ENCODE results near the gene CNTN5. TPM values are rescaled to one million over a fixed set of nuclear protein-coding genes. Genes with fewer than 3 reads are reported as not detected.
A peak's percentile ranks its signal among the peaks of the same experiment; 100 is the strongest.

Gene CNTN5
- total RNA-seq, 1 donor from 2014 or later: 1.6 TPM

- TF ChIP-seq CTCF (IDR thresholded peaks at IDR 0.05; ENCODE audit: partially characterized antibody, unreplicated experiment): no peak
- no peaks in the 10 kb centered on the region for H3K36me3 Mint-ChIP-seq (ENCODE audit: unreplicated experiment)
- H3K4me3 Mint-ChIP-seq (ENCODE audit: unreplicated experiment): no peak overlapping the region
- H3K27ac Mint-ChIP-seq (ENCODE audit: unreplicated experiment): no peak overlapping the region
- H3K27me3 Mint-ChIP-seq (ENCODE audit: unreplicated experiment): no peaks in the 10 kb centered on the region
- no peaks in the 10 kb centered on the region for H3K9me3 Mint-ChIP-seq (ENCODE audit: unreplicated experiment)
- DNase-seq: peak; percentile 28
- no peaks in the 10 kb centered on the region for H3K4me1 Mint-ChIP-seq (ENCODE audit: low read depth, unreplicated experiment)
Observed at GRCh38 chr11:99537681-99538080, 516.9 kb downstream of the CNTN5 start.

- TF ChIP-seq CTCF (IDR thresholded peaks at IDR 0.05; ENCODE audit: partially characterized antibody, unreplicated experiment): no peak
- Mint-ChIP-seq H3K4me3 (ENCODE audit: unreplicated experiment) (no peak overlapping the region), H3K27me3 (ENCODE audit: unreplicated experiment) (no peaks in the 10 kb centered on the region), H3K4me1 (ENCODE audit: low read depth, unreplicated experiment) (no peaks in the 10 kb centered on the region), H3K36me3 (ENCODE audit: unreplicated experiment) (no peaks in the 10 kb centered on the region), H3K9me3 (ENCODE audit: unreplicated experiment) (no peaks in the 10 kb centered on the region), H3K27ac (ENCODE audit: unreplicated experiment) (no peak overlapping the region)
- DNase-seq: no peak
Observed at GRCh38 chr11:99545616-99546015, 524.9 kb downstream of the CNTN5 start.

- Mint-ChIP-seq H3K9me3 (ENCODE audit: unreplicated experiment) (no peaks in the 10 kb centered on the region), H3K4me3 (ENCODE audit: unreplicated experiment) (no peak overlapping the region), H3K36me3 (ENCODE audit: unreplicated experiment) (no peaks in the 10 kb centered on the region), H3K27me3 (ENCODE audit: unreplicated experiment) (no peaks in the 10 kb centered on the region), H3K27ac (ENCODE audit: unreplicated experiment) (no peak overlapping the region), H3K4me1 (ENCODE audit: low read depth, unreplicated experiment) (no peaks in the 10 kb centered on the region)
- TF ChIP-seq CTCF (IDR thresholded peaks at IDR 0.05; ENCODE audit: partially characterized antibody, unreplicated experiment): no peak
- DNase-seq: no peak
Observed at GRCh38 chr11:99548264-99548663, 527.5 kb downstream of the CNTN5 start.

DNA sequence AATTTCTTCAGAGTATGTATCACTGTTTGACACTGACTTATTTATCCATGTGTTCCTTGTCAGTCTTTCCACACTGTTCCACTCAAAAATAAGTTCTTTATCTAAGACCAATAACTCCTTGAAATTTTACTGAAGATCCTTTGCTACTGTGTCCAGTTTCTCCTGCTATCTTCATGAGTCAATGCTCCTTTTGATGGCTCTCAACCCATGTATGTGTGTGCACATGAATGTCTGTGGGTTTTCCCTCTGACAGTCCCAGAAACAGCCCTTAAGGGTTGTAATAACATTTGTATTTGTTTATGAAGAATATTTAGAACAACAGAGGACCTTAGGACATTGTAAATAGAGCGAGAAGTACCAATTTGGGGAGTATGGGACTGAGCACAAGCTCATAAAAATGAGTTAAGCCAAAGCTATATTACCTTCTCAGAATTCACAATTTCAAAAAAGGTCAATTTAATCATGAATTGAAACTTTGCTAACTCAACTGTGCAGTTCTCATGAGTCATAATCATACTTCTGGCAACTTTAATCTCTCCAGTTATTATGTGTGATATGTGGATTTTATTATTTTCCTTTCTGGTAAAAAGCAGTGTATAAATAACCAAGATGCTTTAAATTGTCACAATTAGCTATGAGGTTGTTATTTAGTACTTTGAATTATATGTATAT lies 533.6 kb downstream of the CNTN5 start:
- H3K36me3 Mint-ChIP-seq (ENCODE audit: unreplicated experiment): no peaks in the 10 kb centered on the region
- no peak overlapping the region for H3K27ac Mint-ChIP-seq (ENCODE audit: unreplicated experiment)
- TF ChIP-seq CTCF (IDR thresholded peaks at IDR 0.05; ENCODE audit: partially characterized antibody, unreplicated experiment): no peak
- no peaks in the 10 kb centered on the region for H3K9me3 Mint-ChIP-seq (ENCODE audit: unreplicated experiment)
- no peaks in the 10 kb centered on the region for H3K27me3 Mint-ChIP-seq (ENCODE audit: unreplicated experiment)
- no peak overlapping the region for H3K4me3 Mint-ChIP-seq (ENCODE audit: unreplicated experiment)
- H3K4me1 Mint-ChIP-seq (ENCODE audit: low read depth, unreplicated experiment): no peaks in the 10 kb centered on the region
- no peak for DNase-seq

GRCh38 chr11:99555486-99555885 lies 534.7 kb downstream of the CNTN5 start:
- H3K4me3 Mint-ChIP-seq (ENCODE audit: unreplicated experiment): no peak overlapping the region
- TF ChIP-seq CTCF (IDR thresholded peaks at IDR 0.05; ENCODE audit: partially characterized antibody, unreplicated experiment): no peak
- H3K36me3 Mint-ChIP-seq (ENCODE audit: unreplicated experiment): no peaks in the 10 kb centered on the region
- no peaks in the 10 kb centered on the region for H3K9me3 Mint-ChIP-seq (ENCODE audit: unreplicated experiment)
- H3K4me1 Mint-ChIP-seq (ENCODE audit: low read depth, unreplicated experiment): no peaks in the 10 kb centered on the region
- H3K27ac Mint-ChIP-seq (ENCODE audit: unreplicated experiment): no peak overlapping the region
- DNase-seq: no peak
- no peaks in the 10 kb centered on the region for H3K27me3 Mint-ChIP-seq (ENCODE audit: unreplicated experiment)
